Cardiac fibroblast (primary cell): ENCODE data around the gene SCG3.

Experiments used
- DNase-seq, 2 donors: peaks; one replicate each; pipeline versions ENCODE4 v3.0.0 to v3.0.0-alpha.2; 2010; ENCODE audit warnings: low read depth in 2 of 2
- H3K4me3 ChIP-seq, 2 donors: replicated peaks in 1 of 2; 1 replicate in 1 of 2; 2 replicates in 1 of 2; pipeline ENCODE4 v1.5.1; 2011; ENCODE audit warnings: low read depth in 2 of 2, low read length in 2 of 2, mild to moderate bottlenecking in 2 of 2, moderate library complexity in 1 of 2
- CTCF ChIP-seq: IDR thresholded peaks from one replicate; pipeline ENCODE4 v1.5.1; 2011; ENCODE audit warnings: low read depth, mild to moderate bottlenecking, low read length, inconsistent platforms

SCG3 gene

DNA sequence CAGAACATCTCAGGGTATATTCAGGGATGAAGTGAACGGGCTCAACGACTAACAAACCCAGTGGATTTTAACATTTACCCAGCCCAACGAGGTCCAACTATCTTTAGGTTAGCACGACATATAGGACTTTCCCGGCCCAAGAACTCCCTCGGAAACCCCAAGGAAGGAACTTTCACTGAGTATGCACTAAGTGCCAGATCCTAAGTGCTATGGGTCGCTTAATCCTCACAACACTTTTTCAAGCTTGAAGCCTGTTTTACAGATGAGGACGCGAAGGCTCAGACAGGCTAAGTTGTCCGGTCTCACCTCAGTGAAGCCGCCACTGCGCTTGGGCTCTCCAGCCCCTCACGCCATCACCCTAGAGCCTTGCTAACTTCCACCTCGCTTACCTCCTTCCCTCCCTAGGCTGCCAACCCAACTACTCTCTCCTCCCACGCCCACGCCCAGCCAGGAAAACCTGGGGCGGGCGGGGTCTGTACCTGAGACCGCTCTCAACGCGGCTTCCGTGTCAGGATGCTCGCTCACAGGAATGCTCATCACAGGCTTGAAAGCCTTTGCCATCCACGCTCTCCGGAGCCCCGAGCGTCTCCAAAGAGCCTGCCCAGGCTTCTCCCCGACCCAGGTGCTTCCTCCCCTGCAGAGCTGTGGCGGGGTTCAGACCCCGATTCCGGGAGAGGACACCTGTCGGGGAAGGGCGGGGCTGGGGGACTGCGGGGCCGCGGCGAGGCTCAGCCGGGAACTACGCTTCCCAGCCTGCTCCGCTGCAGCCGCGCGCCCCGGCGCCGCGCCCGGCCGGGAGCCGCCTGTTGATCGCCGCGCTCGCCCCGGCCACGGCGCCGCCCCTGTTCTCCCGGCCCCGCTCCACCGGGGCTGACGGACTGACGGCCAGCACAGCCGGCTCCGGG, 69.7 kb downstream of the SCG3 start, which contains the start of gene TMOD2:
Gene TMOD2, plus strand, starts transcription at position 806 of the 905 bp plus-strand sequence. CDS start 14,845 bp downstream, outside the sequence.
- DNase-seq, result peak; percentile 34 to 39
- no peak for TF ChIP-seq CTCF

GRCh38 chr15:51751697-51752683, 70.7 kb downstream of the SCG3 start:
- H3K4me3 ChIP-seq, result peak overlapping the region; percentile 62 to 64
- TF ChIP-seq CTCF, result no peak
- peak; percentile 39 to 49 for DNase-seq

More for the DNA sequence above, 69.7 kb downstream of the SCG3 start, which contains the start of gene TMOD2:
- H3K4me3 ChIP-seq, result peak within 1 kb of the TSS; percentile 62 to 64

DNA sequence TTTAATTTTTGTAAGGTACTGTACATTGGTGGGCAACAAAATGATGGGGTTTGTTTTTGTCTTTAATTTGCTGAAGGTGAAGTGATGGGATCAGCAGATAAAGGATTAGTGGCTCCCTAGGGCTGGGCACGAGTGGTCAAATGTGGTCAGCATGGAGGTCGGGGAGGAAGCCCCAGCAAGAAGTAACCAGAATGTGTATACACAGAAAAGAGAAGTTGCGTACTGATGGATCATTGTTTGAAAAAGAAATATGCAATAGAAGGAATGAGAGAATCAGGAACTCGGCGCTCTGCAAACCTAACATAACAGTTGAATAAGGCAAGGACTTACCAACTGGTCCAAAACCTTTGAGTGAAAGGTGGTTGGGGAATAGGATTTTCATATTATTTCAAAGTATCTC, 71.6 kb downstream of the SCG3 start:
- H3K4me3 ChIP-seq, result no peak overlapping the region
- no peak for DNase-seq

GRCh38 chr15:51754267-51754666, 73.0 kb downstream of the SCG3 start:
- H3K4me3 ChIP-seq, result no peak overlapping the region
- TF ChIP-seq CTCF, result no peak
- DNase-seq, result no peak

More for the DNA sequence above, 71.6 kb downstream of the SCG3 start:
- no peak for TF ChIP-seq CTCF

- TF ChIP-seq CTCF, result no peak
- H3K4me3 ChIP-seq, result no peak overlapping the region
- DNase-seq, result no peak
Observed at GRCh38 chr15:51755790-51756189, 74.5 kb downstream of the SCG3 start.

GRCh38 chr15:51756482-51756881, 75.2 kb downstream of the SCG3 start:
- no peak overlapping the region for H3K4me3 ChIP-seq
- no peak for DNase-seq
- no peak for TF ChIP-seq CTCF
